Measurements from ENCODE around the gene IGSF8.
A peak's percentile ranks its signal among the peaks of the same experiment; 100 is the strongest.

Gene IGSF8

GRCh38 chr1:160061369-160062229 lies 36.8 kb downstream of the IGSF8 start:
- no peaks in the 10 kb centered on the region for H3K36me3 ChIP-seq (ENCODE audit: low read depth)
- no peak overlapping the region for H3K4me3 ChIP-seq (ENCODE audit: severe bottlenecking)
- ATAC-seq (ENCODE audit: low read depth) = peak; percentile 62
- no peaks in the 10 kb centered on the region for H3K4me1 ChIP-seq (ENCODE audit: insufficient read depth, poor library complexity, severe bottlenecking)
- H3K27me3 ChIP-seq (ENCODE audit: insufficient read depth, poor library complexity, severe bottlenecking) = no peaks in the 10 kb centered on the region
- H3K27ac ChIP-seq (ENCODE audit: poor library complexity, severe bottlenecking) = no peak overlapping the region
- no peak for DNase-seq (ENCODE audit: low spot score)
- no peaks in the 10 kb centered on the region for H3K9me3 ChIP-seq (ENCODE audit: severe bottlenecking)
- no peak for TF ChIP-seq CTCF (IDR thresholded peaks at IDR 0.05; ENCODE audit: poor library complexity, severe bottlenecking)

- H3K4me1 ChIP-seq (ENCODE audit: insufficient read depth, poor library complexity, severe bottlenecking) = no peaks in the 10 kb centered on the region
Measured at GRCh38 chr1:160058087-160058486, 40.3 kb downstream of the IGSF8 start.

DNA sequence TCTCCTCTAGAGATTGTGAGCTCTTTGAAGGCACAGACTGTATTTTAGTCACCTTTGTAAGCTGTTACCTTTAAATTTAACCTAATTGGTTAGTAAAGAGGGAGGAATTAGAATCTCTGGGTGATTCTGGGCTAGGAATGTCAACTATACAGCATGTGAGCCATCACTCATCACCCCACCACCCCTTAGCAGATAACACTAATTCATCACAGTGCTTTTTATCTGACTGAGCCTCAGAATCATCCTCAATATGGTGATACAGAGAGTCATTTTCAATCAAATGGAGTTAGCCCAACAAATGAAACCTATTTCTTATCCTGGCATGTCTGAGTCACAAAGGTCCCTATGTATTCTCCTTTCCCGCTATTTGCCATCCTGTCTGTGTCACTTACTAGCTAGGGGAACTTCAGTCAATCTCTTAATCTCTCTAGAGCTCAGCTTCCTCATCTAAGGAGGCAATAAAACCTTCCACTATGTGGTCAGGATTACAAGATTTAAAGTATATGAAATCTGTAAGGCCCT lies 41.7 kb downstream of the IGSF8 start:
- ATAC-seq (ENCODE audit: low read depth) = no peak
- Histone ChIP-seq H3K27me3 (ENCODE audit: insufficient read depth, poor library complexity, severe bottlenecking) (no peaks in the 10 kb centered on the region), H3K9me3 (ENCODE audit: severe bottlenecking) (no peaks in the 10 kb centered on the region), H3K4me1 (ENCODE audit: insufficient read depth, poor library complexity, severe bottlenecking) (no peaks in the 10 kb centered on the region), H3K4me3 (ENCODE audit: severe bottlenecking) (no peak overlapping the region), H3K36me3 (ENCODE audit: low read depth) (no peaks in the 10 kb centered on the region), H3K27ac (ENCODE audit: poor library complexity, severe bottlenecking) (no peak overlapping the region)
- TF ChIP-seq CTCF (IDR thresholded peaks at IDR 0.05; ENCODE audit: poor library complexity, severe bottlenecking) = no peak
- DNase-seq (ENCODE audit: low spot score) = no peak

More at GRCh38 chr1:160058087-160058486, 40.3 kb downstream of the IGSF8 start:
- no peak for ATAC-seq (ENCODE audit: low read depth)
- no peak for DNase-seq (ENCODE audit: low spot score)
- H3K4me3 ChIP-seq (ENCODE audit: severe bottlenecking) = no peak overlapping the region
- H3K9me3 ChIP-seq (ENCODE audit: severe bottlenecking) = no peaks in the 10 kb centered on the region
- no peaks in the 10 kb centered on the region for H3K27me3 ChIP-seq (ENCODE audit: insufficient read depth, poor library complexity, severe bottlenecking)
- peak; percentile 13 for TF ChIP-seq CTCF (IDR thresholded peaks at IDR 0.05; ENCODE audit: poor library complexity, severe bottlenecking)
- H3K27ac ChIP-seq (ENCODE audit: poor library complexity, severe bottlenecking) = no peak overlapping the region
- no peaks in the 10 kb centered on the region for H3K36me3 ChIP-seq (ENCODE audit: low read depth)

- Histone ChIP-seq H3K4me1 (ENCODE audit: insufficient read depth, poor library complexity, severe bottlenecking) (no peaks in the 10 kb centered on the region), H3K4me3 (ENCODE audit: severe bottlenecking) (no peak overlapping the region), H3K27me3 (ENCODE audit: insufficient read depth, poor library complexity, severe bottlenecking) (no peaks in the 10 kb centered on the region), H3K27ac (ENCODE audit: poor library complexity, severe bottlenecking) (no peak overlapping the region), H3K9me3 (ENCODE audit: severe bottlenecking) (no peaks in the 10 kb centered on the region), H3K36me3 (ENCODE audit: low read depth) (no peaks in the 10 kb centered on the region)
- DNase-seq (ENCODE audit: low spot score) (no peak), ATAC-seq (ENCODE audit: low read depth) (no peak)
- no peak for TF ChIP-seq CTCF (IDR thresholded peaks at IDR 0.05; ENCODE audit: poor library complexity, severe bottlenecking)
Measured at GRCh38 chr1:160053548-160054365, 44.7 kb downstream of the IGSF8 start.

Measured in RWPE2 (cell line).